ENCODE measurements around the gene NTM. TPM values are rescaled to one million over a fixed set of nuclear protein-coding genes. Genes with fewer than 3 reads are reported as not detected.

NTM gene
- total and polyA plus RNA-seq, 2 donors (not counting 3 experiments of a cell fraction or from before 2014, with no cell fraction given) = 1.00 to 1.1 TPM

- no peaks in the 10 kb centered on the region for H4K20me1 ChIP-seq (replicated peaks; ENCODE audit: control insufficient read depth, extremely low read depth, insufficient read depth, low read length)
- H3K9me3 ChIP-seq (replicated peaks; ENCODE audit: control insufficient read depth, insufficient read depth, low read length) = no peaks in the 10 kb centered on the region
- ChIA-PET POLR2A (no interaction called here), CTCF (no interaction called here)
- DNase-seq (ENCODE audit: low read depth, low spot score) = no peak
- H3K9me1 ChIP-seq (replicated peaks; ENCODE audit: control insufficient read depth, extremely low read depth, insufficient read depth, low read length) = no peaks in the 10 kb centered on the region
- no peak overlapping the region for H3K4me2 ChIP-seq (ENCODE audit: insufficient read depth, low read length)
- H3K79me2 ChIP-seq (ENCODE audit: control insufficient read depth, insufficient read depth, low read length) = no peaks in the 10 kb centered on the region
- H3K9ac ChIP-seq (replicated peaks; ENCODE audit: extremely low read depth, insufficient read depth, low read length) = no peak overlapping the region
- H3K4me3 ChIP-seq (replicated peaks in 1 of 3; ENCODE audit: insufficient read depth in 1 of 3, low read depth in 1 of 3, low read length in 3 of 3) = no peak overlapping the region
- BruUV-seq (replicated peaks) = no TSS peak
- H2AFZ ChIP-seq (ENCODE audit: low read depth, low read length) = no peak overlapping the region
- H3K4me1 ChIP-seq (ENCODE audit: control insufficient read depth, extremely low read depth, insufficient read depth, low read length) = no peaks in the 10 kb centered on the region
- intact Hi-C loops (cut with micrococcal nuclease) = no loop called here
- H3K27me3 ChIP-seq (ENCODE audit: control insufficient read depth in 2 of 2, insufficient read depth in 2 of 2, low read length in 2 of 2) = no peaks in the 10 kb centered on the region
- no peak for FAIRE-seq
- dilution Hi-C loops (cut with MboI; ENCODE audit: extremely low pct_ligation_motif_present, low sequenced_read_pairs) = no loop called here
- no peak overlapping the region for H3K27ac ChIP-seq (ENCODE audit: insufficient read depth, low read depth, low read length)
- TF ChIP-seq MAX (IDR thresholded peaks at IDR 0.05; ENCODE audit: insufficient read depth, insufficient read length) (no peak), EZH2 (IDR thresholded peaks at IDR 0.05; ENCODE audit: borderline replicate concordance, low read depth, low read length, severe bottlenecking) (no peak), POLR2AphosphoS5 (IDR thresholded peaks at IDR 0.05; ENCODE audit: insufficient read depth, low read depth, low read length) (no peak), JUN (IDR thresholded peaks at IDR 0.05; ENCODE audit: borderline replicate concordance, insufficient read depth, insufficient read length, low read depth) (no peak), CTCF (IDR thresholded peaks at IDR 0.05; ENCODE audit: extremely low read depth in 1 of 2, insufficient read depth in 1 of 2, low read depth in 1 of 2, low read length in 2 of 2) (no peak)
- no peaks in the 10 kb centered on the region for H3K36me3 ChIP-seq (ENCODE audit: control insufficient read depth in 2 of 2, extremely low read depth in 1 of 2, insufficient read depth in 2 of 2, low read length in 2 of 2)
Observed at GRCh38 chr11:131468565-131468964, 98.2 kb downstream of the NTM start.

Measured in endothelial cell of umbilical vein (primary cell).